H1 (cell line): ENCODE results near the gene SLC45A1. TPM values are rescaled to one million over a fixed set of nuclear protein-coding genes. Genes with fewer than 3 reads are reported as not detected.

Experiments
- CTCF ChIA-PET: fragments of 300-600 bp; sonication (Branson Sonifier 250); formaldehyde crosslinking; loops from one replicate; lab custom pipeline; 2021; ENCODE audit not compliant: partially characterized antibody; lab: Charles Lee
- POLR2A ChIA-PET: fragments of 300-600 bp; sonication (Branson Sonifier 250); formaldehyde crosslinking; loops from one replicate; lab custom pipeline; 2021; ENCODE audit warnings: inconsistent platforms; ENCODE audit not compliant: partially characterized antibody; lab: Charles Lee
- DNase-seq, 2 experiments: peaks; one replicate each; pipeline versions ENCODE4 v3.0.0 to v3.0.0-alpha.2; 2010 to 2022; ENCODE audit warnings: low spot score in 2 of 2, low read depth in 1 of 2, mixed read lengths in 1 of 2
- FAIRE-seq: peaks from 2 replicates; lab custom pipeline; 2011; peaks lifted over from hg19 to GRCh38; lab: Jason Lieb, UNC
- H2AFZ ChIP-seq: 2 replicates; pipeline ENCODE4 v1.8.1; 2012; ENCODE audit warnings: low read length, inconsistent platforms
- H2AK5ac ChIP-seq: 2 replicates; pipeline ENCODE4 v1.6.1; 2013; ENCODE audit warnings: low read depth, low read length
- H2BK120ac ChIP-seq: replicated peaks from 2 replicates; pipeline ENCODE3; 2013; ENCODE audit warnings: low read depth, low read length, inconsistent platforms
- H2BK12ac ChIP-seq: 2 replicates; pipeline ENCODE4 v1.6.1; 2013; ENCODE audit warnings: low read depth, low read length
- H2BK15ac ChIP-seq: 2 replicates; pipeline ENCODE4 v1.6.1; 2013; ENCODE audit warnings: low read length
- H2BK20ac ChIP-seq: 2 replicates; pipeline ENCODE4 v1.6.1; 2013; ENCODE audit warnings: low read length
- H2BK5ac ChIP-seq: 2 replicates; pipeline ENCODE4 v1.6.1; 2013; ENCODE audit warnings: low read depth, low read length
- H3K14ac ChIP-seq: 2 replicates; pipeline ENCODE4 v1.6.1; 2013; ENCODE audit warnings: inconsistent platforms; ENCODE audit not compliant: insufficient read length
- H3K18ac ChIP-seq: 2 replicates; pipeline ENCODE4 v1.6.1; 2013; ENCODE audit warnings: low read length; ENCODE audit errors: extremely low read depth
- H3K23ac ChIP-seq: 2 replicates; pipeline ENCODE4 v1.6.1; 2013; ENCODE audit warnings: inconsistent platforms; ENCODE audit not compliant: insufficient read length
- H3K23me2 ChIP-seq: 2 replicates; pipeline ENCODE4 v1.6.1; 2013; ENCODE audit warnings: low read depth, low read length
- H3K27ac ChIP-seq: 2 replicates; pipeline ENCODE4 v1.6.1; 2011; ENCODE audit warnings: low read depth, low read length, inconsistent platforms
- H3K27me3 ChIP-seq, 4 experiments: replicated peaks in 1 of 4; 1 replicate in 1 of 4; 2 replicates in 3 of 4; pipeline versions ENCODE4 v1.6.1 to v1.8.1; 2011 to 2013; ENCODE audit warnings: low read length in 3 of 4, mild to moderate bottlenecking in 3 of 4, inconsistent platforms in 2 of 4, mixed read lengths in 2 of 4, moderate library complexity in 1 of 4; ENCODE audit not compliant: control insufficient read depth in 3 of 4, insufficient read depth in 3 of 4; ENCODE audit errors: extremely low read depth in 1 of 4
- H3K36me3 ChIP-seq, 4 experiments: 2 replicates each; pipeline versions ENCODE4 v1.6.1 to v1.8.1; 2011 to 2013; ENCODE audit warnings: mild to moderate bottlenecking in 4 of 4, low read length in 3 of 4, moderate library complexity in 2 of 4, control low read depth in 1 of 4, inconsistent platforms in 1 of 4; ENCODE audit not compliant: insufficient read depth in 4 of 4, control insufficient read depth in 2 of 4
- H3K4ac ChIP-seq: replicated peaks from 2 replicates; pipeline ENCODE3; 2013; ENCODE audit warnings: low read length, low read depth, mixed read lengths, inconsistent platforms; ENCODE audit not compliant: insufficient read length
- H3K4me1 ChIP-seq, 4 experiments: replicated peaks in 1 of 4; 1 replicate in 1 of 4; 2 replicates in 3 of 4; pipeline versions ENCODE4 v1.6.1 to v1.8.1; 2011 to 2013; ENCODE audit warnings: low read length in 3 of 4, inconsistent platforms in 2 of 4, mixed read lengths in 1 of 4; ENCODE audit not compliant: insufficient read depth in 4 of 4, control insufficient read depth in 3 of 4
- H3K4me2 ChIP-seq, 2 experiments: 2 replicates each; pipeline versions ENCODE4 v1.6.1 to v1.8.1; 2011 to 2013; ENCODE audit warnings: low read depth in 2 of 2, low read length in 2 of 2, control low read depth in 1 of 2, inconsistent platforms in 1 of 2, mild to moderate bottlenecking in 1 of 2; ENCODE audit not compliant: insufficient read depth in 1 of 2
- H3K4me3 ChIP-seq, 4 experiments: fragments of 200-600, 300-600 bp in 1 of 4; sonication (generic), shearing (Covaris generic), sonication (Bioruptor Twin) in 1 of 4; 2 replicates each; pipeline versions ENCODE4 v1.5.1 to v1.8.1; 2011 to 2016; ENCODE audit warnings: low read length in 4 of 4, low read depth in 3 of 4, control low read depth in 2 of 4, inconsistent platforms in 2 of 4, mild to moderate bottlenecking in 2 of 4, mixed read lengths in 1 of 4, moderate library complexity in 1 of 4; ENCODE audit not compliant: insufficient read depth in 2 of 4; ENCODE audit errors: extremely low read depth in 1 of 4
- H3K56ac ChIP-seq: replicated peaks from 2 replicates; pipeline ENCODE3; 2013; ENCODE audit warnings: low read depth, mild to moderate bottlenecking, mixed read lengths, low read length, inconsistent platforms; ENCODE audit not compliant: insufficient read length
- H3K79me1 ChIP-seq: 2 replicates; pipeline ENCODE4 v1.6.1; 2013; ENCODE audit warnings: low read depth, low read length, control low read depth
- H3K79me2 ChIP-seq, 2 experiments: 2 replicates each; pipeline versions ENCODE4 v1.6.1 to v1.8.1; 2012 to 2013; ENCODE audit warnings: low read length in 2 of 2, mild to moderate bottlenecking in 2 of 2, inconsistent platforms in 1 of 2; ENCODE audit not compliant: insufficient read depth in 2 of 2, control insufficient read depth in 1 of 2
- H3K9ac ChIP-seq, 4 experiments: replicated peaks in 1 of 4; 1 replicate in 1 of 4; 2 replicates in 3 of 4; pipeline versions ENCODE4 v1.6.1 to v1.8.1; 2011 to 2013; ENCODE audit warnings: low read depth in 3 of 4, low read length in 3 of 4, control low read depth in 2 of 4, mild to moderate bottlenecking in 2 of 4, moderate library complexity in 2 of 4, inconsistent platforms in 1 of 4; ENCODE audit errors: extremely low read depth in 1 of 4
- H3K9me3 ChIP-seq, 2 experiments: 2 replicates each; pipeline versions ENCODE4 v1.6.1 to v1.8.1; 2012 to 2013; ENCODE audit warnings: mild to moderate bottlenecking in 2 of 2, moderate library complexity in 2 of 2, control low read depth in 1 of 2, inconsistent platforms in 1 of 2, low read depth in 1 of 2, low read length in 1 of 2, mixed read lengths in 1 of 2; ENCODE audit not compliant: insufficient read depth in 2 of 2
- H4K20me1 ChIP-seq, 2 experiments: replicated peaks in 1 of 2; 2 replicates each; pipeline versions ENCODE3 to v1.8.1; 2011 to 2013; ENCODE audit warnings: inconsistent platforms in 2 of 2, low read length in 2 of 2, mild to moderate bottlenecking in 1 of 2; ENCODE audit not compliant: insufficient read depth in 2 of 2, control insufficient read depth in 1 of 2
- H4K5ac ChIP-seq: 2 replicates; pipeline ENCODE4 v1.6.1; 2013; ENCODE audit warnings: low read length, low read depth, mixed read lengths, inconsistent platforms; ENCODE audit not compliant: insufficient read length
- H4K8ac ChIP-seq: 2 replicates; pipeline ENCODE4 v1.8.0; 2013; ENCODE audit warnings: mild to moderate bottlenecking, moderate library complexity, low read length, inconsistent platforms; ENCODE audit not compliant: insufficient read depth; ENCODE audit errors: extremely low read depth
- H4K91ac ChIP-seq: replicated peaks from 2 replicates; pipeline ENCODE3; 2013; ENCODE audit warnings: low read length, mixed read lengths, inconsistent platforms; ENCODE audit not compliant: insufficient read length
- BACH1 ChIP-seq: IDR thresholded peaks from 2 replicates; pipeline ENCODE4 v1.6.1; 2012; ENCODE audit warnings: low read length, improper control_type of control experiment
- CTBP2 ChIP-seq: IDR thresholded peaks from 2 replicates; pipeline ENCODE4 v1.7.0; 2011; ENCODE audit warnings: borderline replicate concordance, mild to moderate bottlenecking, moderate library complexity, mixed read lengths, low read length; ENCODE audit not compliant: insufficient read depth, insufficient read length
- WGBS, 2 experiments: shearing (Covaris generic) in 1 of 2; methylation state at CpG; one replicate each; pipeline versions ENCODE4 v1.1.6 to v1.1.7; 2013 to 2015; ENCODE audit warnings: low lambda C conversion rate in 2 of 2, mixed read lengths in 2 of 2, inconsistent platforms in 1 of 2, low coverage in 1 of 2, missing lambda C conversion rate in 1 of 2; ENCODE audit not compliant: insufficient replicate concordance in 2 of 2, insufficient coverage in 1 of 2, insufficient read length in 1 of 2; ENCODE audit errors: extremely low coverage in 1 of 2, missing lambda C conversion rate in 1 of 2; 5-methylcytosine and 5-hydroxymethylcytosine counted together
- polyA plus RNA-seq, 7 experiments: library from polyadenylated mRNA; depleted of rRNA in 3 of 7; stranded (reverse) in 5 of 7; unstranded in 2 of 7; fragments of >200 nt in 5 of 7; fragments of 200-250 nt in 2 of 7; gene quantifications; 1 replicate in 5 of 7; 2 replicates in 1 of 7; 4 replicates in 1 of 7; pipeline versions ENCODE4 v1.2.1 to v1.2.3, GENCODE V29; 2011 to 2013; ENCODE audit warnings: missing spikeins in 2 of 7, mixed read lengths in 2 of 7
- total RNA-seq: library from RNA; stranded (reverse); fragmentation: NEBNext Ultra II Directional; extraction: Animal tissue kit (Norgen Biotek cat#: 25700); gene quantifications from 2 replicates; pipeline ENCODE4 v1.2.1, GENCODE V29; 2021

SLC45A1 gene
- total and polyA plus RNA-seq, 2 of the 8 experiments (the other 6 are each of a cell fraction or from before 2014, with no cell fraction given) = 1.0 to 1.7 TPM

DNA sequence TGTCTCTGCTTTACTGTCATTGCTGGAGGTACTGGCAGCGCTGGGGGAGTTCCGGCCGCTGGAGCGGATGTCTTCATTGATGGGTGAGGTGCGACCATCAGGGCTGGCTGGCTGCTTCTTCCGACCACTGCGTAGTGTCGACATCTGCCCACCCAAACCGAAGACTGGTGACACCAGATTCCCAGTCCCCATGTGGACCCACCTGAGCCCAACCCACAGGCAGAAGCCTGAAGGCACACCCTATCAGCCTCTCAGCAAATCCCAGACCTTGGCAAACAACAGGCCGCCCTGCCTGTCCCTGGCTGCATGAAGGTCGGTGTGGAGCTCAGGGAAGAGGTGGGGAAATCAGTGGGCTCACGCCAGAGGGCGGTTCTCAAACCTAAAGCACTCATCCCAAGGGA, 44.8 kb downstream of the SLC45A1 start:
- no peak for DNase-seq
- FAIRE-seq = no peak
- Histone ChIP-seq H2AFZ (no peak overlapping the region), H2BK15ac (no peak overlapping the region), H3K4ac (no peak overlapping the region), H2BK20ac (no peak overlapping the region), H3K23ac (no peak overlapping the region), H3K36me3 (peaks cover 12 to 53% (median 45%) of the 10 kb centered on the region in 4 experiments), H3K18ac (no peak overlapping the region), H3K4me2 (no peak overlapping the region), H4K5ac (no peak overlapping the region), H3K27me3 (no peaks in the 10 kb centered on the region), H2BK120ac (no peak overlapping the region), H2BK12ac (no peak overlapping the region), H2AK5ac (no peak overlapping the region), H3K56ac (no peak overlapping the region), H3K4me3 (no peak overlapping the region), H3K9ac (no peak overlapping the region; a peak in 1 of 7 replicates), H3K23me2 (no peaks in the 10 kb centered on the region), H3K79me2 (peaks cover 0 to 12% of the 10 kb centered on the region in 2 experiments; a peak in 1 of 4 replicates), H4K91ac (no peak overlapping the region), H3K9me3 (no peaks in the 10 kb centered on the region), H3K14ac (no peak overlapping the region), H3K4me1 (peaks cover 2 to 3% (median 3%) of the 10 kb centered on the region in 4 experiments; a peak in 4 of 7 replicates), H3K79me1 (peaks cover 11% of the 10 kb centered on the region), H2BK5ac (no peak overlapping the region; the same call in 1 of the 2 replicates), H4K8ac (no peak overlapping the region), H3K27ac (no peak overlapping the region), H4K20me1 (peaks cover 0 to 9% of the 10 kb centered on the region in 2 experiments)
- ChIA-PET CTCF (interaction anchor here (0.6 to 6.1 kb wide), 4 partner anchors 12 to 1282 kb away, joined by 3 to 42 read pairs (median 4); no protein-coding TSS in a partner anchor), POLR2A (no interaction called here)
- TF ChIP-seq BACH1 = no peak
- no peak for TF ChIP-seq CTBP2
- WGBS, 2 experiments = 94% methylated on average over 10 of the region's 13 CpGs; no CpG with 5 or more reads in 1 of the 2 experiments
